Measurements from ENCODE around the gene ENPP5. TPM values are rescaled to one million over a fixed set of nuclear protein-coding genes. Genes with fewer than 3 reads are reported as not detected.
"Not testable (repeated sequence)": the region's sequence is repeated elsewhere in the genome, so short reads cannot be mapped to it uniquely, and the experiment has no call there.

ENPP5 gene
- total and polyA plus RNA-seq, 12 donors, result 1.8 to 6.0 (median 4.5) TPM

GRCh38 chr6:46129291-46129628 is 41.5 kb downstream of the ENPP5 start:
- Histone ChIP-seq H3K36me3 (no peaks in the 10 kb centered on the region), H3K27me3 (no peaks in the 10 kb centered on the region), H3K27ac (peak overlapping the region in 9 of 10 donors; percentile 54 to 90 (median 79)), H3K9me3 (no peaks in the 10 kb centered on the region), H3K4me3 (peak overlapping the region; percentile 60 to 86 (median 75)), H3K4me1 (peaks cover 2 to 48% (median 22%) of the 10 kb centered on the region in 9 donors)
- 8 to 9% methylated on average over 10 of the region's 10 CpGs for WGBS, 2 donors
- DNase-seq (no peak), ATAC-seq (peak in 6 of 8 donors; percentile 3 to 30 (median 22))
- intact Hi-C loops (cut with DNase I), result loop anchor here in 1 of 10 donors (5.0 kb wide), 1 partner anchor 37 kb away; no protein-coding TSS in a partner anchor
- no peak for TF ChIP-seq CTCF (IDR thresholded peaks at IDR 0.05)

DNA sequence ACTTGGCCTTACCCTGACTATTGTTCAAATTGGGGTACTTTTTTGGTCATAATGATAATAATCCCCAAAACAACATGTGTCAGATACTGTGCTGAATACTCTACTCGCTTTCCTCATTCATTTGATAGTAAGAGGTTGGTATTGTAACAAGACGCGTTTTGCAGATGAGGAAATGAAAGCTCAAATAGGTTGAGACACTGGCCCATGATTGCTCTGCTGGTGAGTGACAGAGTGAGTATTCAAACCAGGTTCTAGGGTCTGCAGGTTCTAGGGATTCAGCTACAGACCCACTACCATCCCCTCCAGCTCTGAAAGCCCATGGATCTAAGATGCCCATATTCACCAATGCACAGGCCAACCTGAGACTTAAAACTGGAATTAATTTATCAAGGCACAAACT is 42.3 kb downstream of the ENPP5 start:
- peak overlapping the region in 2 of 10 donors; percentile 89 to 90 for H3K27ac ChIP-seq
- 75 to 92% methylated on average over 3 of the region's 3 CpGs for WGBS, 2 donors
- ATAC-seq (no peak), DNase-seq (no peak)
- intact Hi-C loops (cut with DNase I), result loop anchor here in 1 of 10 donors (5.0 kb wide), 1 partner anchor 36 kb away; no protein-coding TSS in a partner anchor
- H3K4me3 ChIP-seq, result peak overlapping the region in 6 of 10 donors; percentile 60 to 86 (median 77)
- peaks cover 2 to 45% (median 18%) of the 10 kb centered on the region in 9 donors for H3K4me1 ChIP-seq
- H3K36me3 ChIP-seq, result no peaks in the 10 kb centered on the region
- TF ChIP-seq CTCF (IDR thresholded peaks at IDR 0.05), result no peak
- H3K27me3 ChIP-seq, result no peaks in the 10 kb centered on the region
- no peaks in the 10 kb centered on the region for H3K9me3 ChIP-seq

DNA sequence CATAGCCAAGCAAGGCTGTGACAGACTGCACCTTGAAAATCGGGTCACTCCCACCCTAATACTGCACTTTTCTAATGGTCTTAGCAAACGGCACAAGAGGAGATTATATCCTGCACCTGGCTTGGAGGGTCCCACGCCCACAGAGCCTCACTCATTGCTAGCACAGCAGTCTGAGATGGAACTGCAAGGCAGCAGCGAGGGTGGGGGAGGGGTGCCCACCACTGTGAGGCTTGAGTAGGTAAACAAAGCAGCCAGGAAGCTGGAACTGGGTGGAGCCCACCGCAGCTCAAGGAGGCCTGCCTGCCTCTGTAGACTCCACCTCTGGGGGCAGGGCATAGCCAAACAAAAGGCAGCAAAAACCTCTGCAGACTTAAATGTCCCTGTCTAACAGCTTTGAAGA is 51.1 kb downstream of the ENPP5 start:
- H3K9me3 ChIP-seq; H3K4me1 ChIP-seq; H3K27me3 ChIP-seq; DNase-seq; ATAC-seq; H3K36me3 ChIP-seq; H3K27ac ChIP-seq; intact Hi-C loops (cut with DNase I); H3K4me3 ChIP-seq: not testable (repeated sequence)
- 72 to 85% methylated on average over 5 of the region's 5 CpGs for WGBS, 2 donors

DNA sequence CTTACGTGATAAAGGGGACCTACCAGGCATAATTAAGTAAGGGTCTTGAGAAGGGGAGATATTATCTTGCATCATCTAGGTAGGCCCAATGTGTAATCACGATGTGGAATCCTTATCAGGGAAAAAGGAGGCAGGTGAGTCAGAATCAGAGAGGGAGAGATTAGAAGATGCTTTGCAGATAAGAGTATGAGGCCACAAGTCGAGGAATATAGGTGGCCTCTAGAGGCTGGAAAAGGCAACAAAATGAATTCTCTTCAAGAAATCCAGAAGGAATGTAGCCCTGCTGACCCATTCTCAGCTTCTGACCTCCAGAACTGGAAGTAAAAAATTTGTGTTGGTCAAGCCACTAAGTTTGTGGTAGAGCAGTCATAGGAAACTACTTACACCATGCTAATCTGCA is 51.9 kb downstream of the ENPP5 start:
- Histone ChIP-seq H3K4me1 (no peaks in the 10 kb centered on the region), H3K27ac (no peak overlapping the region), H3K27me3 (no peaks in the 10 kb centered on the region), H3K36me3 (no peaks in the 10 kb centered on the region), H3K9me3 (no peaks in the 10 kb centered on the region), H3K4me3 (no peak overlapping the region)
- DNase-seq (no peak), ATAC-seq (no peak)
- intact Hi-C loops (cut with DNase I), result no loop called here
- WGBS, 2 donors, result 76 to 88% methylated on average over 3 of the region's 3 CpGs
- no peak for TF ChIP-seq CTCF (IDR thresholded peaks at IDR 0.05)

- no peaks in the 10 kb centered on the region for H3K9me3 ChIP-seq
- H3K4me3 ChIP-seq, result no peak overlapping the region
- no peaks in the 10 kb centered on the region for H3K4me1 ChIP-seq
- no peak for ATAC-seq
- intact Hi-C loops (cut with DNase I), result no loop called here
- no peak for DNase-seq
- no peaks in the 10 kb centered on the region for H3K36me3 ChIP-seq
- H3K27me3 ChIP-seq, result no peaks in the 10 kb centered on the region
- no peak for TF ChIP-seq CTCF (IDR thresholded peaks at IDR 0.05)
- no peak overlapping the region for H3K27ac ChIP-seq
- 94 to 97% methylated on average over 1 of the region's 1 CpG for WGBS, 2 donors
These were observed 52.6 kb downstream of the ENPP5 start for GRCh38 chr6:46118157-46118556.
